GM18517 (cell line): ENCODE results near the gene FOXL3.
"Not testable (repeated sequence)": the region's sequence is repeated elsewhere in the genome, so short reads cannot be mapped to it uniquely, and the experiment has no call there.

Source experiments
- ATAC-seq: cut with Tn5 transposase; IDR thresholded peaks from one replicate; pipeline ENCODE4 v1.9.1; 2021; ENCODE audit warnings: mild to moderate bottlenecking, moderate library complexity; ENCODE audit not compliant: unreplicated experiment

The FOXL3 gene

GRCh38 chr7:289756-290553 is at the start of gene FOXL3:
Gene FOXL3, plus strand, starts transcription at chr7:290170. Its CDS starts 0 bp downstream, at chr7:290170.
- no peak for ATAC-seq

DNA sequence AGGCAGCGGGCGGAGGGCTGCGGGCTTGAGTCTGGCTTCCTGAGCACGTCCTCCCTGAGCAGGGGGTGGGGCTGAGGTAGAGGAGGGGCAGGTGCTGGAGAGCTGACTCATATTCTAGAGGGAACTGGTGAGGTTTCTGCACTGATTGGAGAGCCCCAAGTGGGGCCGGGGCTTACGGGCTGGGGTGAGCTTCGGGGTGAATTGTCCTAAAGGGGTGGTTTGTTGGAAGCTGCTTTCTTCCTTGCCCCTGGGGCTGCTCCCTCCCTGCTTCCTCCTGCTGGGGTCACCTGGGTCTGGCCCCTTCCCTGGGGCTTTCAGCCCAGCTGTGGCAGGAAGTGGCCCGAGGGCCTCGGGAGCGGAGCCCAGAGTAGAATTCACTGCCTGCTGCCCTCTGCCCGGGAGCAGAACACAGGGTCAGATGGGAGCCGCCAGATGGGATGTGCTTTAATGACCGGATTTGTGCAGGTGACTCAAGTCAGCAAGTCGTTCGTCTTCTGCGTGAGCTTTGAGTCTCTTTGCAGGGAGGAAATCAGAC is 49.0 kb upstream of the FOXL3 start:
- no peak for ATAC-seq

- no peak for ATAC-seq
Measured at GRCh38 chr7:241513-241912, 48.5 kb upstream of the FOXL3 start.

DNA sequence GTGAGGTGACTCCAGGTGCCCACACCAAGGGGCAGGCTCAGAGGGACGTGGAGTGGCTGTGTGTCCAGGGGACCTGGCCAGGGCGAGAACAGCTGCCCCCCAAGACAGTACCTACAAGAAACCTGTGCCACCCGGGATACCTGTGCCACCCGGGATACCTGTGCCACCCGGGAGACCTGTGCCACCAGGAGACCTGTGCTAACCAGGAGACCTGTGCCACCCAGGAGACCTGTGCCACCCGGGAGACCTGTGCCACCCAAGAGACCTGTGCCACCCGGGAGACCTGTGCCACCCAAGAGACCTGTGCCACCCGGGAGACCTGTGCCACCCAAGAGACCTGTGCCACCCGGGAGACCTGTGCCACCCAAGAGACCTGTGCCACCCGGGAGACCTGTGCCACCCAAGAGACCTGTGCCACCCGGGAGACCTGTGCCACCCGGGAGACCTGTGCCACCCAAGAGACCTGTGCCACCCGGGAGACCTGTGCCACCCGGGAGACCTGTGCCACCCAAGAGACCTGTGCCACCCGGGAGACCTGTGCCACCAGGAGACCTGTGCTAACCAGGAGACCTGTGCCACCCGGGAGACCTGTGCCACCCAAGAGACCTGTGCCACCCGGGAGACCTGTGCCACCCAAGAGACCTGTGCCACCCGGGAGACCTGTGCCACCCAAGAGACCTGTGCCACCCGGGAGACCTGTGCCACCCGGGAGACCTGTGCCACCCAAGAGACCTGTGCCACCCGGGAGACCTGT is 47.0 kb upstream of the FOXL3 start:
- ATAC-seq = not testable (repeated sequence)

- not testable (repeated sequence) for ATAC-seq
Measured at GRCh38 chr7:243580-243978, 46.4 kb upstream of the FOXL3 start.

DNA sequence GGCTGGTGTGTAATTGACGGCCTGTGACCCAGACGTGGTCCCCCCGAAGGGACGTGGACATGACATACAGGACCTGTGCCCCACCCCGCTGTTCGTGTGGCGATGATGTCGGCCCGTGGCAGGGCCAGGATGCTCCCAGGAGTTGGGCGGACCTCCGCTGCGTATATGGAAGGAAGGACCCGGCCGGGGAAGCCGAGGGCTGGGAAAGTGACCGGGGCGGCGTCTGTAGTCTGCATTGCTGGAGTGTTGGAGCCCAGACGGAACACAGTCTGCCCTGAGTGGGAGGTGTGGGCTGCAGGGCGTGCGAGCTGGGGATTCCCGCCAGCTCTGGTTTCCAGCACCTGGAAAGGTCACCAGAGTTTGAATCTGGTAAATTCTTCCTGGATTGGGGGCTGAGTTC is 45.0 kb upstream of the FOXL3 start:
- no peak for ATAC-seq

DNA sequence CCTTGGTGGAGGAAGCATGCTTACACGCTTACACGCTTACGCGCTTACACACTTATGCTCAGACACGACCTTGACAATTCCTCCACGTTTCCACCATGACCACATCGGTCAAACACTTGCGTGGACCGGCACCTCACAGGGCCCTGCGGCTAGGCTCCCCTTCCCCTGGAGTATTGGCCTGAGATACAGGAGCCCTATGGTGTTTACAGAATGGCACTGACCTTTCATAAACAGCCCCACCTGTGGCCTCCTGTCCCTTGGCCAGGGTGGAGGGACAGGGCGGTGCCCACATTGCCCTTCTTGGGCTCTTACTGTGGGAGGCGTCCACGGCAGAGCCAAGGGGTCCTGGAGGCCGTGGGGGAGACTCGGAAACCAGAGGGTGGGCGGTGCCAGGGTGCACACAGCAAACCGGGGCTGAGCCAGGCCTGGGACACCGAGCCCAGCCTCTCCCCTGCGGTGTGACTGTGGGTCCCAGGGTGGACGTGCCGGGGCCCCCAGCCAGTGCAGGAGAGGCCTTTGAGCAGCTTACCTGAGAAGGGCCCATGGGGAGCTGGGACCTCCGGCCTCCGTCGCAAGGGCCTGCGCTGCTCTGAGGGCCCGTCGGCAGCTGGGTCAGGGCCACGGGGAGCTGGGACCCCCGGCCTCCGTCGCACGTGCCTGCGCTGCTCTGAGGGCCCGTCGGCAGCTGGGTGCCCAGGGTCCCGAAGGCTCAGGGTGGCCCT is 44.2 kb upstream of the FOXL3 start:
- ATAC-seq = no peak

GRCh38 chr7:246451-246850 is 43.5 kb upstream of the FOXL3 start:
- ATAC-seq = no peak

DNA sequence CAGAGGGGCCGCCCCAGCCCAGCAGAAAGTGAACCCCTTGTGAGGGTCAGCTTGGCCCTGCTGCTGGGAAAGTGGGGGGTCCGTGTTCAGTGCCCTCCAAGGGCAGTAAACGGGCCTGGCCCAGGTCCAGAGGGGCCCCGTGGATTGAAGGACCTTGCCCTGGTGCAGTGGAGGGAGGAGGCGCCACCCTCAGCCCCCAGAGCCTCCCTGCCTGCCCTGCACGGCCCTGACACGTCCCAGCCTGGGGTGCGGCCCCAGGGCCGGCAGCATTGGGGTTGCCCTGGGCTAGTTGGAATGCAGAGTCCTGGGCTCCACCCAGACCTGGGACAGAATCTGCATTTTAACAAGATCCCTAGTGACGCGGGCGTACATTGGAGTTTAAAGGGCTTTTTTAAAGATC is 42.8 kb upstream of the FOXL3 start:
- ATAC-seq = no peak

- no peak for ATAC-seq
Measured at GRCh38 chr7:247636-248035, 42.3 kb upstream of the FOXL3 start.

DNA sequence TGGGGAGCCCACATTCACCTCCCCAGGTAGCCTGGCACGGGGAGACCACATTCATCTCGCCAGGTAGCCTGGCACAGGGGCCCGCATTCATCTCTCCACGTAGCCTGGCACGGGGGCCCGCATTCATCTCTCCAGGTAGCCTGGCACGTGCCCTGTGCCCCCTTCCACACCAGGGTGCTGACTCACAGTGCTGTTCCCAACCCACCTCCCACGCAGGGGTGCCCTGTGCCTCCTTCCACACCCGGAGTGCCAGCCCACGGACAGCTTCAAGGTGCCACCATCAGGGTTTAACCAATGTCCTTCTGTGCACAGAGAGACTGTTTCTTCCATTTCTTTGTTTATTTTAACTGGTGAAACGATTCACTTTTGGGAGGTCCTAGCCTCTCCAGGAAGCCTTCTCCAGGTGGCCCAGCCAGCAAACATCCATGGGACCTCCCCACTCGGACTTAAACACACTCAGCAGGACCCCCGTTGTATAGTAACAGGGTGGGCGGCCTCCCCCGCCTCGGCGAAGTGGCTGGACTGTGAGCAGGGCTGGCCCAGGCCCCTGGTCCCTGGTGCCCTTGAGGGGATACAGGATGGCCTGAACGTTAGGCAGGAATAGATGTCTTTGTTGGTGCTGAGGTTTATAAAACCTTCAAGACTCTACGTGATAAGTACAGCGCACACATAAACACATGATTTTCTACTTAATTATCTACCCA is 41.1 kb upstream of the FOXL3 start:
- no peak for ATAC-seq

DNA sequence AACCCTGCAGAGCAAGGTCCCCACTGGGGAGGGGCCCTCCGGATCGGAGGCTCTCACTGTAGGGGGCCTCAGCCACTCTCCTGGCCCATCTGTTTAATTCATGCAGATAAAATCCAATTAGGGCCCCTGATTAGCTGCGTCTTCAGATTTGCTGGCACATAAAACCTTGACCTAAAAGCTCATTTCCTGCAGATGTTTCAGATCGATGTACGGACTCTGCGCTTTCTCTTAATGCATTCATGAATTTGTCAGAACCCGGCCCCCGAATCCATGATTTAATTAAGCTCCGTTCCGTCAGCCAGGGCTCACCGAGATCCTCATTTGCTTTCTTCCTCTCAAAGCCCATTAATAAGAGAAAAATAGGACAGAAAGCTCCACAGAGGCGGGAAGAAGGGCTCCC is 40.0 kb upstream of the FOXL3 start:
- ATAC-seq = no peak

- no peak for ATAC-seq
Measured at GRCh38 chr7:250523-250922, 39.4 kb upstream of the FOXL3 start.

GRCh38 chr7:251005-251404 is 39.0 kb upstream of the FOXL3 start:
- no peak for ATAC-seq

DNA sequence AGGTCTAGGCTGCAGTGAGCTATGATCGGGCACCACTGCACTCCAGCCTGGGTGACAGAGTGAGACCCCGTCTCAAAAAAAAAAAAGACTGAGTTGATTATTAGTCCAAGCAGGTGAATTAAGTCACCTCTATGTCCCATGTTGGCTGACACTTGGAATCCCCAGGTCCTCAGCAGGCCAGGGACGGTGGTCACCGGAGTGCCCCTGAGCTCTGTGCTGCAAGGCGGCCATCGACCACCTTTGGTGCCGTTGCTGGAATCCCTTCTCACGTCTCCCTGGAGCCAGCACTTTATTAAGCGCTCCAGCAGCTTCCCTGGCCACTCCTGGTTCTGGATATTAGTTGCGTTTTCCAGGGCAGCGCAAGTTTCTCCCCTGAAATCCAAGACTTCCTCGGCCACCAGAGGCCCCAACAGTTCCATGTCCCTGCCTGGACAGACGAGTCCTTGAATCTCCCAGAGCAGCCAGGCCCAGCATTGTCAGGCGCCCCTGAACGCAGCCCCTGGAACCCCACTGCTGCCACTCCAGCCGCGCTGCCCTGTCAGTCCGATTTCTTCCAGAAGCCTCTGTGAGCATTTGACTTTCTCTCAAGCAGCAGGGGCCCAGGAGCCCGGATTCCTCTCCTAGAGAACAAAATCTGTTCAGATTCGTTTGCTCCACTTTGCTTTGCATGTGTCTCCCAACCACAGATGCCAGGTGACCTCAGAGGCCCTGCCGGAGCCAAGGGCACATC is 38.4 kb upstream of the FOXL3 start:
- ATAC-seq = no peak

GRCh38 chr7:252216-252965 is 37.6 kb upstream of the FOXL3 start:
- no peak for ATAC-seq

DNA sequence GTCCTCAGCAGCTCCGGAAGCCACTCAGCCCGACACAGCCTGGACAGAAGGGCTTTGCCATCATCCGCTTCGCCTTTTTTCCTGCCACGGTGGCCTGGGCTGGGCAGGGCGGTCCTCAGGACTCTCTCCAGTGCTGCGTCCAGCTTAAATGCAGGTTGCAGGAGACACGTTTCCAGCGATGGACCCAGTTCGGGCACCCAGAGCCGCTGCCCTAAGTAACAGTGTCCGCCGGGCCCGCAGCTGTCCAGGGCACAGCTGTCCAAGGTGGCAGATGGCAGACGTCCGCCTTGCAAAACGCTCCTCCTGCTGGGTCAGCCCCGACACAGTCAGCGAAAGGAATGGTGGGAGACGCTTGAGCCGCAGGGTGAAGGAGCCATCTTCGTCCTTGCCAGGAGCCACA is 37.0 kb upstream of the FOXL3 start:
- ATAC-seq = no peak

DNA sequence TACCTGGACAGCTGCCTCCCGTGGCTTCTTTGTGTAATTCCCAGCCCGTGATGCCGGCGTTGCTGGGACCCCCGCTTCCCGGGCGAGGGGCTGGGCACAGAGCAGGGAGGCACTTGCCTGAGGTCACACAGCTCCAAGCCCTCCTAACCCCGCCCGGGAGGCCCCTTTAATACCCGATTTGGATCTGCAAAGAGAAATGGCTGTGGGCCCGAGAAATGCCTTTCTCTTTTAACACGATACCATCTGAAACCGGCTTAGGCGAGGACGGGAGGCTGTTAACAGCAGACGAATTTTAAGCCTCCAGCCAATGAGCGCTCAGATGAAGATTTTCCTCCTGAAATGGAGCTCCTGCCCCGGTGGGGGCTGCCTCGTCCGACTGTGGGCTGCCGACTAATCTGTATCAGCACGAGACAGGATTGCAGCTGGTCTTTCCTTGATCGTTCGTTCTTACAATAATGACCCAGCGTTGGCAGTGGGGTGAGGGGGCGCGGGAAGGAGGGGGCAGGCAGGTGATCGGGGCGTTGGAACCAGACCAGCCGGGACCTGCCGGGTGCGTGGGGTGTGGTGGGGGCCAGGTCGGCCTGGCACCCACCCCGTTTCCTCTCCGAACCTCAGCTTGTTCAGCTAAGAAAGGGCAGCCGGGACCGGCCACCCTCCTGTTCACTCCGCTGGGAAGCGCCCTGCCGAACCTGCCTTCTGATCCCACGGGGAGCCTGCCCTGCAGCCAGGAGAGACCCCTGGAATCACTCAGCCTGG is 36.2 kb upstream of the FOXL3 start:
- ATAC-seq = no peak
